Measurements from ENCODE around the gene DSN1. TPM values are rescaled to one million over a fixed set of nuclear protein-coding genes. Genes with fewer than 3 reads are reported as not detected.

The DSN1 gene
- total and polyA plus RNA-seq, 2 of the 8 experiments (the other 6 are each of a cell fraction or from before 2014, with no cell fraction given): 12.0 to 26.2 TPM

DNA sequence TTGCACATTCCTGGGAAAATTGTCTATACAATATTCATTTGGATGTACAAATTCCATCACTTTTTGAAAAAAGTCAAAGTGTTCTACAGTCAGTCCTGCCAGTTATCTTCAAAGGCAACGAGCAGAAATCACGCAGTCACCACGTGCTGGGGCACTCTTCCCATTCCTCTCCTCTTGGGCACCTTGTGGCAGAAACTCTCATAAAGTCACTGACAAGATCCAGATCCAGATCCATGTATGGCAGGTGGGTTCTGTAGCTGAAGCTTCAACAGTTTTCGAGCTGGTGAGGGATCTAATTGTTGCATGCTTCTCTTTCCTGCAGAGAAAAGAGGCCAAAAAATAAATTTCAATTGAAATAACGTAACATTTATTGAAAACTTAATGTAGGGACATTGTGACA is 21.0 kb downstream of the DSN1 start (continued):
- TF ChIP-seq, protein P1, sequence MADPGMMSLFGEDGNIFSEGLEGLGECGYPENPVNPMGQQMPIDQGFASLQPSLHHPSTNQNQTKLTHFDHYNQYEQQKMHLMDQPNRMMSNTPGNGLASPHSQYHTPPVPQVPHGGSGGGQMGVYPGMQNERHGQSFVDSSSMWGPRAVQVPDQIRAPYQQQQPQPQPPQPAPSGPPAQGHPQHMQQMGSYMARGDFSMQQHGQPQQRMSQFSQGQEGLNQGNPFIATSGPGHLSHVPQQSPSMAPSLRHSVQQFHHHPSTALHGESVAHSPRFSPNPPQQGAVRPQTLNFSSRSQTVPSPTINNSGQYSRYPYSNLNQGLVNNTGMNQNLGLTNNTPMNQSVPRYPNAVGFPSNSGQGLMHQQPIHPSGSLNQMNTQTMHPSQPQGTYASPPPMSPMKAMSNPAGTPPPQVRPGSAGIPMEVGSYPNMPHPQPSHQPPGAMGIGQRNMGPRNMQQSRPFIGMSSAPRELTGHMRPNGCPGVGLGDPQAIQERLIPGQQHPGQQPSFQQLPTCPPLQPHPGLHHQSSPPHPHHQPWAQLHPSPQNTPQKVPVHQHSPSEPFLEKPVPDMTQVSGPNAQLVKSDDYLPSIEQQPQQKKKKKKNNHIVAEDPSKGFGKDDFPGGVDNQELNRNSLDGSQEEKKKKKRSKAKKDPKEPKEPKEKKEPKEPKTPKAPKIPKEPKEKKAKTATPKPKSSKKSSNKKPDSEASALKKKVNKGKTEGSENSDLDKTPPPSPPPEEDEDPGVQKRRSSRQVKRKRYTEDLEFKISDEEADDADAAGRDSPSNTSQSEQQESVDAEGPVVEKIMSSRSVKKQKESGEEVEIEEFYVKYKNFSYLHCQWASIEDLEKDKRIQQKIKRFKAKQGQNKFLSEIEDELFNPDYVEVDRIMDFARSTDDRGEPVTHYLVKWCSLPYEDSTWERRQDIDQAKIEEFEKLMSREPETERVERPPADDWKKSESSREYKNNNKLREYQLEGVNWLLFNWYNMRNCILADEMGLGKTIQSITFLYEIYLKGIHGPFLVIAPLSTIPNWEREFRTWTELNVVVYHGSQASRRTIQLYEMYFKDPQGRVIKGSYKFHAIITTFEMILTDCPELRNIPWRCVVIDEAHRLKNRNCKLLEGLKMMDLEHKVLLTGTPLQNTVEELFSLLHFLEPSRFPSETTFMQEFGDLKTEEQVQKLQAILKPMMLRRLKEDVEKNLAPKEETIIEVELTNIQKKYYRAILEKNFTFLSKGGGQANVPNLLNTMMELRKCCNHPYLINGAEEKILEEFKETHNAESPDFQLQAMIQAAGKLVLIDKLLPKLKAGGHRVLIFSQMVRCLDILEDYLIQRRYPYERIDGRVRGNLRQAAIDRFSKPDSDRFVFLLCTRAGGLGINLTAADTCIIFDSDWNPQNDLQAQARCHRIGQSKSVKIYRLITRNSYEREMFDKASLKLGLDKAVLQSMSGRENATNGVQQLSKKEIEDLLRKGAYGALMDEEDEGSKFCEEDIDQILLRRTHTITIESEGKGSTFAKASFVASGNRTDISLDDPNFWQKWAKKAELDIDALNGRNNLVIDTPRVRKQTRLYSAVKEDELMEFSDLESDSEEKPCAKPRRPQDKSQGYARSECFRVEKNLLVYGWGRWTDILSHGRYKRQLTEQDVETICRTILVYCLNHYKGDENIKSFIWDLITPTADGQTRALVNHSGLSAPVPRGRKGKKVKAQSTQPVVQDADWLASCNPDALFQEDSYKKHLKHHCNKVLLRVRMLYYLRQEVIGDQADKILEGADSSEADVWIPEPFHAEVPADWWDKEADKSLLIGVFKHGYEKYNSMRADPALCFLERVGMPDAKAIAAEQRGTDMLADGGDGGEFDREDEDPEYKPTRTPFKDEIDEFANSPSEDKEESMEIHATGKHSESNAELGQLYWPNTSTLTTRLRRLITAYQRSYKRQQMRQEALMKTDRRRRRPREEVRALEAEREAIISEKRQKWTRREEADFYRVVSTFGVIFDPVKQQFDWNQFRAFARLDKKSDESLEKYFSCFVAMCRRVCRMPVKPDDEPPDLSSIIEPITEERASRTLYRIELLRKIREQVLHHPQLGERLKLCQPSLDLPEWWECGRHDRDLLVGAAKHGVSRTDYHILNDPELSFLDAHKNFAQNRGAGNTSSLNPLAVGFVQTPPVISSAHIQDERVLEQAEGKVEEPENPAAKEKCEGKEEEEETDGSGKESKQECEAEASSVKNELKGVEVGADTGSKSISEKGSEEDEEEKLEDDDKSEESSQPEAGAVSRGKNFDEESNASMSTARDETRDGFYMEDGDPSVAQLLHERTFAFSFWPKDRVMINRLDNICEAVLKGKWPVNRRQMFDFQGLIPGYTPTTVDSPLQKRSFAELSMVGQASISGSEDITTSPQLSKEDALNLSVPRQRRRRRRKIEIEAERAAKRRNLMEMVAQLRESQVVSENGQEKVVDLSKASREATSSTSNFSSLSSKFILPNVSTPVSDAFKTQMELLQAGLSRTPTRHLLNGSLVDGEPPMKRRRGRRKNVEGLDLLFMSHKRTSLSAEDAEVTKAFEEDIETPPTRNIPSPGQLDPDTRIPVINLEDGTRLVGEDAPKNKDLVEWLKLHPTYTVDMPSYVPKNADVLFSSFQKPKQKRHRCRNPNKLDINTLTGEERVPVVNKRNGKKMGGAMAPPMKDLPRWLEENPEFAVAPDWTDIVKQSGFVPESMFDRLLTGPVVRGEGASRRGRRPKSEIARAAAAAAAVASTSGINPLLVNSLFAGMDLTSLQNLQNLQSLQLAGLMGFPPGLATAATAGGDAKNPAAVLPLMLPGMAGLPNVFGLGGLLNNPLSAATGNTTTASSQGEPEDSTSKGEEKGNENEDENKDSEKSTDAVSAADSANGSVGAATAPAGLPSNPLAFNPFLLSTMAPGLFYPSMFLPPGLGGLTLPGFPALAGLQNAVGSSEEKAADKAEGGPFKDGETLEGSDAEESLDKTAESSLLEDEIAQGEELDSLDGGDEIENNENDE (IDR thresholded peaks at IDR 0.05; ENCODE audit: insufficient replicate concordance, low read length): no peak
- no peak for TF ChIP-seq RBBP5 (IDR thresholded peaks at IDR 0.05; ENCODE audit: borderline replicate concordance, low read depth, low read length)
- TF ChIP-seq SP4 (IDR thresholded peaks at IDR 0.05; ENCODE audit: low read length): no peak
- no peak for TF ChIP-seq ZNF274 (IDR thresholded peaks at IDR 0.05; ENCODE audit: borderline replicate concordance, extremely low read depth, low read length)
- TF ChIP-seq EGR1 (IDR thresholded peaks at IDR 0.05; ENCODE audit: borderline replicate concordance, low read depth, low read length): no peak
- TF ChIP-seq JUN (IDR thresholded peaks at IDR 0.05; ENCODE audit: low read depth, low read length): no peak
- no peak for TF ChIP-seq CBX8 (IDR thresholded peaks at IDR 0.05; ENCODE audit: borderline replicate concordance, low read depth, low read length)

All from H1 (cell line).